Right renal cortex interstitium (tissue), 3 donors: Measurements from ENCODE around the gene NOL7. TPM values are rescaled to one million over a fixed set of nuclear protein-coding genes. Genes with fewer than 3 reads are reported as not detected.

Experiments
- DNase-seq, 3 donors: peaks; one replicate each; pipeline ENCODE4 v3.0.0-alpha.2; 2013; ENCODE audit warnings: low read depth in 3 of 3, low spot score in 2 of 3
- polyA plus RNA-seq, 3 donors: library from polyadenylated mRNA; unstranded; fragments of 120-200 nt; gene quantifications; one replicate each; pipeline ENCODE4 v1.2.1, GENCODE V29; 2013; ENCODE audit not compliant: insufficient read length in 3 of 3

The NOL7 gene
- polyA plus RNA-seq, 3 donors: 94.6 to 101 (median 97.3) TPM

GRCh38 chr6:13648850-13649249 lies 33.7 kb downstream of the NOL7 start:
- DNase-seq: no peak

DNA sequence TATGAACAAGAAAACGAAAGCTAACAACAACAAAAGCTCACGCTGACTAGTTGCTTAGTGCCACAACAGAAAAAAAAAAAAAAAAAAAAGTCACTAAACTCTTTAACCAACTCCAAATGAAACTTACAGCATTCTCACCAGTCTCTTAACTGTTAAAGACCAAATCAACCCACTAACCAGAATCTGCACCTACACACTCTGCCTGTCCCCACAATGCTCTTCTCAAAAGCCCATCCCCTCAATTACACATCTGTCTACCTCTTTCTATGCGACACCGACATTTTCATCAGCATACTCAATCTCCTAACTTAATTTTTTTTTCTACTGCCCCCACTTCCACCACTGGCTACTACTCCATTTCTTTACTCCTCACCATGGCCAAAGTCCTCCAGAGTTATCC lies 34.3 kb downstream of the NOL7 start:
- DNase-seq: no peak

DNA sequence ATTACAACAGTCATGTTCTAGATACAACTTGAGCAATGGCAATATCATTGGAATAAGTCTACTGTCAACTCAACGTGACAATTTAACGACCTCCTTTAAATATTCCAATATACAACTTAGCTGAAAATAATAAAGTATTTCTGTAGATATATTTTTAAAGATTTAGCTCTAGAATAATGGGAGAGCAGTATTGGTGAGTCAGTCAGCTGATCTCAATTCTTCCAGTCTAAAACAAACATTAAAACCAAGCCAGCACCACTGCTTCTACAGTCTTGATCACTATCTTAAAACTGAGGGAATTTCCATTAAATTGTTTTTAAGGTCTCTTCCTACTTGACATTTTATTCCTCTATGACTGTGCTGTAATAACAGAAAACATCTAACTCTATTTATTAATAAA lies 38.2 kb downstream of the NOL7 start:
- no peak for DNase-seq

GRCh38 chr6:13654496-13654895 lies 39.4 kb downstream of the NOL7 start:
- DNase-seq: no peak

DNA sequence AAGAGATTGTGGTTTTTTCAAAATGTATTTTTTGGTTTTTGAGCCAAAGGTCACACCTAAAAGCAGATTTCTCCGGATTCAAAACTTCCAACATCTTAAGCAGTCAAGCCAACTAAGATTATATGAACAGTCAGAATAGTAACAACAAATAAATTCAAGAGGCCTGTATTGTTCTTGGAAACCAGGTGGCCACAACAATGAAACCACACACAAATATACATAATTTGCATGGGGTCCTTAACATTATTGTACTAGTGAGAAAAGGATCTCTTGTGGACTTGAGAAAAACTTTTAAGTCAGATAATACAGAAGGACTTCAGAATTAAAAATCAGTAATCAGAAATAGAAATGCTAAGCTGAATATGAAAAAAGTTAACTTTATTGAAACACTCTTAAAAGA lies 40.6 kb downstream of the NOL7 start:
- DNase-seq: no peak

GRCh38 chr6:13660273-13660672 lies 45.1 kb downstream of the NOL7 start:
- DNase-seq: no peak

DNA sequence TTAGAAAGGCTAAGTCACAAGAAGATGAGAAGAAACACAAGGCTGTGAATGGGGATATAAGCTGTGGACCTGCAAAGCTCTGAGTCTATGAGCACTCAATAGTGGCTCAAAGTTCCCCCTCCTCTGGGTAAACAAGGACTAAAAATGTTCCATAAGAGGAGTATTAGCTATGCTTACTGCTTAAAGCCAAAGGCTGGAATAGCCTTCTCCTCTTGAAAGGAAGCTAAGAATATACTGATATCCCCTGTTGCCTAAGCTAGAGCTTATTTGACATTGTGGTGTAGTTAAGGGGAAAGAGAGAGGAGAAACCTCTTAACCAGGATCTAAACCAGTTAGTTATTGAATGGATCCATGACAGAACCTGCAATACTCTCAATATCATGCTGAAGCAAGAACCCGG lies 45.8 kb downstream of the NOL7 start:
- DNase-seq: no peak

DNA sequence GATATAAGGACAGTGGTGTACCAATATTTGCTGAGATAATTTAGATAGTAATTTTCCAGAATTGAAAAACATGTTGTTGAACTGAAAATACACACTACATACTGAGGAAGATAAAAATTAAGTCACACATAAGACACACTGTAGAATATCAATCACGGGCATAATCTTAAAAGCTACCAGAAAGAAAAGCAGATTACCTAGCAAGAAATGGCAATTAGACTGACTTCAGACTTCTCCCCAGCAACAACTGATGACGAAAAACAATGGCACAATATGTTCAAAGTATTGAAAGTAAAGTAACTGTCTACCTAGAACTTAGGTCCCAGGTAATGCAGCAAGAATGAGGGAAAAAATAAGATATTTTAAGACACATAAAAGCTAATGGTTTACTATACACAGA lies 46.5 kb downstream of the NOL7 start:
- DNase-seq: no peak

- DNase-seq: no peak
These were observed 47.7 kb downstream of the NOL7 start for GRCh38 chr6:13662651-13663334.

- no peak for DNase-seq
These were observed 48.9 kb downstream of the NOL7 start for GRCh38 chr6:13663986-13664385.

- DNase-seq: no peak
These were observed 49.7 kb downstream of the NOL7 start for GRCh38 chr6:13664703-13665352.

DNA sequence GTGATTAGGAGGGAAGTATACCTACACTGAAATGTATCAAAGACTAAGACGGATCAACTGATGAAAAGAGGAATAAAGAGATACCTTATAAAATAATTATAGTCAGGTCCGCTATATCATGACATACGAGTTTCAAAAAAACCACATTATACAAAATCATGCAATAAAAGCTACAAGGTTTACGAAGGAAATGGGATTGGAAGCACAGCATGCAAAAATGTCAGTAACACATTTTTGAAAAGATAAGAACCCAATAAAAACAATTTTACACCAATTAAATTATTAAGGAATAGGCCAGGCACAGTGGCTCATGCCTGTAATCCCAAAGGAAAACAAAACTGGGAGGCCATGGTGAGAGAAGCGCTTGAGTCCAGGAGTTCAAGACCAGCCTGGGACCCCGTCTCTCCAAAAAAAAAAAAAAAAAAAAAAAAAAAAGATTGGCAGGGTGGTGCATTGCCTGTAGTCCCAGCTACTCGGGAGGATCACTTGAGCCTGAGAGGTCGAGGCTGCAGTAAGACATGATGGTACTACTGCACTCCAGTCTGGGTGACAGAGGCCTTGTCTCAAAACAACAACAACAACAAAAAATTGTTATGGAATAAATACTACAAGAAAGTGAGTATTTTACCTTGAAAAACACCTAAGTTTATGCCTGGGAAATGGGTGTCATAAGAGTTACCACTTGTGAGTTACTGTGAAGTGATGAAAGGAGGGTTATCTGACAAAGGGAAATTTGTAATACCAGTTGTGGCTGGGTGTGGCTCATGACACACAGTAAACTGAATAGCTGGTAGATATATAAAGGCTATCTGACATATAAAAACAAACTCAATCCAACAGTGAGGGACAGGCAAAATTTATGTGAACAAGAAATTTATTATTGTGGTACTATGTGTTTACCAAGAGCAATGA lies 51.3 kb downstream of the NOL7 start:
- no peak for DNase-seq

DNA sequence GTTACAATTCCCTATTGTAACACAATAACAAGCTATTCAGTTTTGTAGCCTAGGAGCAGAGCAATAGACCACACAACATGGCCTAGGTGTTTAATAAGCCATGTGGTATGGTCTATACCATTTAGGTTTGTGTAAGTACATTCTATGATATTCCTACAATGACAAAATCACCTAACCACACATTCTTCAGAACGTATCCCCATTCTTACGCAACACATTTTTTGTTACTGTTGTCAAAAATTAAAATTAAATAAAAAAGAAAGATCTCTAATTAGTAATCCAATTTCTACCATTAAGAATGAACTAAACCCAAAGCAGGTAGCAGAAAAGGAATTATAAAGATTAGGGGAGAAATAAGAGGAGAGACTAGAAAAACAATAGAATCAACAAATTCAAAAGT lies 52.5 kb downstream of the NOL7 start:
- DNase-seq: no peak

- DNase-seq: no peak
These were observed 53.3 kb downstream of the NOL7 start for GRCh38 chr6:13668291-13668928.

- no peak for DNase-seq
These were observed 54.3 kb downstream of the NOL7 start for GRCh38 chr6:13669476-13669875.

Other genes starting within 250 kb of the NOL7 start
- 1 to 10 TPM; 1.5 to 1.9 (median 1.5) TPM for gene GFOD1, start 127.7 kb upstream of the NOL7 start, polyA plus RNA-seq
- 10 to 100 TPM; 15.5 to 19.9 (median 18.8) TPM for gene SIRT5, start 40.7 kb upstream of the NOL7 start, polyA plus RNA-seq
- gene RANBP9, start 96.5 kb downstream of the NOL7 start, polyA plus RNA-seq: 10 to 100 TPM; 46.6 to 48.8 (median 48.0) TPM
- 10 to 100 TPM; 58.5 to 63.1 (median 62.1) TPM for gene MCUR1, start 199.2 kb downstream of the NOL7 start, polyA plus RNA-seq